Measurements from ENCODE around the gene LDLRAD2.

GRCh38 chr1:21861602-21862429 lies 49.8 kb downstream of the LDLRAD2 start:
- TF ChIP-seq, protein P1, sequence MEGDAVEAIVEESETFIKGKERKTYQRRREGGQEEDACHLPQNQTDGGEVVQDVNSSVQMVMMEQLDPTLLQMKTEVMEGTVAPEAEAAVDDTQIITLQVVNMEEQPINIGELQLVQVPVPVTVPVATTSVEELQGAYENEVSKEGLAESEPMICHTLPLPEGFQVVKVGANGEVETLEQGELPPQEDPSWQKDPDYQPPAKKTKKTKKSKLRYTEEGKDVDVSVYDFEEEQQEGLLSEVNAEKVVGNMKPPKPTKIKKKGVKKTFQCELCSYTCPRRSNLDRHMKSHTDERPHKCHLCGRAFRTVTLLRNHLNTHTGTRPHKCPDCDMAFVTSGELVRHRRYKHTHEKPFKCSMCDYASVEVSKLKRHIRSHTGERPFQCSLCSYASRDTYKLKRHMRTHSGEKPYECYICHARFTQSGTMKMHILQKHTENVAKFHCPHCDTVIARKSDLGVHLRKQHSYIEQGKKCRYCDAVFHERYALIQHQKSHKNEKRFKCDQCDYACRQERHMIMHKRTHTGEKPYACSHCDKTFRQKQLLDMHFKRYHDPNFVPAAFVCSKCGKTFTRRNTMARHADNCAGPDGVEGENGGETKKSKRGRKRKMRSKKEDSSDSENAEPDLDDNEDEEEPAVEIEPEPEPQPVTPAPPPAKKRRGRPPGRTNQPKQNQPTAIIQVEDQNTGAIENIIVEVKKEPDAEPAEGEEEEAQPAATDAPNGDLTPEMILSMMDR (IDR thresholded peaks at IDR 0.05) = no peak
- no peak for TF ChIP-seq POLR2AphosphoS5 (IDR thresholded peaks at IDR 0.05)
